CD14-positive monocyte (primary cell): ENCODE results near the gene INPP5K. TPM values are rescaled to one million over a fixed set of nuclear protein-coding genes. Genes with fewer than 3 reads are reported as not detected.

Source experiments
- DNase-seq, 3 donors: peaks; one replicate each; pipeline ENCODE4 v3.0.0-alpha.2; 2011 to 2022
- H2AFZ ChIP-seq: 2 replicates; pipeline ENCODE4 v1.6.0; 2012; ENCODE audit warnings: mild to moderate bottlenecking, low read depth, low read length, inconsistent platforms; ENCODE audit not compliant: insufficient read depth, poor library complexity, severe bottlenecking
- H3K27ac ChIP-seq, 2 donors: 1 replicate in 1 of 2; 2 replicates in 1 of 2; pipeline ENCODE4 v1.5.1; 2012 to 2013; ENCODE audit warnings: low read length in 2 of 2, control low read depth in 1 of 2, inconsistent platforms in 1 of 2, low read depth in 1 of 2, mild to moderate bottlenecking in 1 of 2
- H3K27me3 ChIP-seq, 2 donors: one replicate each; pipeline versions ENCODE4 v1.6.0 to v1.6.1; 2011 to 2013; ENCODE audit warnings: low read length in 2 of 2; ENCODE audit not compliant: control insufficient read depth in 2 of 2, insufficient read depth in 2 of 2
- H3K36me3 ChIP-seq, 2 donors: replicated peaks in 1 of 2; 1 replicate in 1 of 2; 2 replicates in 1 of 2; pipeline versions ENCODE4 v1.5.1 to v1.6.1; 2012 to 2013; ENCODE audit warnings: low read length in 2 of 2, control low read depth in 1 of 2, inconsistent platforms in 1 of 2, mild to moderate bottlenecking in 1 of 2; ENCODE audit not compliant: insufficient read depth in 2 of 2, control insufficient read depth in 1 of 2
- H3K4me1 ChIP-seq, 2 donors: 1 replicate in 1 of 2; 2 replicates in 1 of 2; pipeline versions ENCODE4 v1.5.1 to v1.6.1; 2012 to 2013; ENCODE audit warnings: low read length in 2 of 2, control low read depth in 1 of 2, inconsistent platforms in 1 of 2, mild to moderate bottlenecking in 1 of 2, moderate library complexity in 1 of 2; ENCODE audit not compliant: insufficient read depth in 2 of 2, control insufficient read depth in 1 of 2
- H3K4me2 ChIP-seq: replicated peaks from 2 replicates; pipeline ENCODE3; 2012; ENCODE audit warnings: low read length, moderate library complexity, mild to moderate bottlenecking; ENCODE audit not compliant: poor library complexity, severe bottlenecking; ENCODE audit errors: extremely low read depth
- H3K4me3 ChIP-seq, 3 experiments: fragments of 200-600 bp in 1 of 3; sonication (generic) in 1 of 3; replicated peaks in 1 of 3; 1 replicate in 2 of 3; 2 replicates in 1 of 3; pipeline ENCODE4 v1.5.1; 2011 to 2013; ENCODE audit warnings: low read length in 3 of 3, mild to moderate bottlenecking in 3 of 3, control low read depth in 2 of 3, low read depth in 2 of 3, inconsistent platforms in 1 of 3, moderate library complexity in 1 of 3
- H3K79me2 ChIP-seq: 2 replicates; pipeline ENCODE4 v1.6.0; 2012; ENCODE audit warnings: mild to moderate bottlenecking, control low read depth, inconsistent platforms, low read length, moderate library complexity; ENCODE audit not compliant: insufficient read depth
- H3K9ac ChIP-seq: 2 replicates; pipeline ENCODE4 v1.6.0; 2017; ENCODE audit warnings: low read length, mild to moderate bottlenecking; ENCODE audit not compliant: insufficient read depth, poor library complexity, severe bottlenecking
- H3K9me3 ChIP-seq, 2 donors: replicated peaks in 1 of 2; 1 replicate in 1 of 2; 2 replicates in 1 of 2; pipeline versions ENCODE4 v1.5.1 to v1.6.1; 2012 to 2013; ENCODE audit warnings: low read length in 2 of 2, control low read depth in 1 of 2; ENCODE audit not compliant: control insufficient read depth in 1 of 2, insufficient read depth in 1 of 2
- H4K20me1 ChIP-seq: 2 replicates; pipeline ENCODE4 v1.6.0; 2012; ENCODE audit warnings: mild to moderate bottlenecking, low read length, control low read depth, moderate library complexity; ENCODE audit not compliant: insufficient read depth
- H3K27ac Mint-ChIP-seq, 7 donors: one replicate each; pipeline ENCODE4 v1.8.0; 2020; ENCODE audit warnings: mild to moderate bottlenecking in 7 of 7, mixed read lengths in 7 of 7, moderate library complexity in 6 of 7, inconsistent platforms in 2 of 7
- H3K27me3 Mint-ChIP-seq, 3 donors: one replicate each; pipeline ENCODE4 v1.8.0; 2021 to 2022; ENCODE audit warnings: low read depth in 3 of 3, mild to moderate bottlenecking in 3 of 3, mixed read lengths in 3 of 3, moderate library complexity in 3 of 3, inconsistent platforms in 1 of 3
- H3K36me3 Mint-ChIP-seq, 2 donors: one replicate each; pipeline ENCODE4 v1.8.0; 2020; ENCODE audit warnings: mixed read lengths in 2 of 2, inconsistent platforms in 1 of 2, mild to moderate bottlenecking in 1 of 2
- H3K4me1 Mint-ChIP-seq: one replicate; pipeline ENCODE4 v1.8.0; 2020; ENCODE audit warnings: mild to moderate bottlenecking, mixed read lengths
- H3K4me3 Mint-ChIP-seq, 2 donors: one replicate each; pipeline ENCODE4 v1.8.0; 2020; ENCODE audit warnings: mild to moderate bottlenecking in 2 of 2, mixed read lengths in 2 of 2, moderate library complexity in 1 of 2
- H3K9me3 Mint-ChIP-seq, 7 donors: one replicate each; pipeline ENCODE4 v1.8.0; 2020 to 2022; ENCODE audit warnings: mixed read lengths in 7 of 7, mild to moderate bottlenecking in 6 of 7, moderate library complexity in 6 of 7, inconsistent platforms in 2 of 7
- WGBS: methylation state at CpG from one replicate; pipeline ENCODE4 v1.1.5; 2013; ENCODE audit warnings: missing lambda C conversion rate; ENCODE audit not compliant: insufficient coverage; 5-methylcytosine and 5-hydroxymethylcytosine counted together
- intact Hi-C, 2 donors: fragments of 100-400 bp; cut with micrococcal nuclease; formaldehyde crosslinking; loops; one replicate each; pipeline versions ENCODE4 v1.15.0 to v1.15.1; 2023
- polyA plus RNA-seq, 3 donors: library from polyadenylated mRNA; depleted of rRNA in 1 of 3; unstranded in 2 of 3; stranded (reverse) in 1 of 3; fragments of 300-500 nt in 2 of 3; fragments of >200 nt in 1 of 3; fragmentation: Illumina TruSeq in 2 of 3; gene quantifications; 1 replicate in 2 of 3; 2 replicates in 1 of 3; pipeline ENCODE4 v1.2.3, GENCODE V29; 2012 to 2021
- TF ChIP-seq, protein P1 (sequence below): fragments of 200-600 bp; IDR thresholded peaks from one replicate; pipeline ENCODE4 v1.8.0; 2022; ENCODE audit warnings: antibody characterized with exemption, mild to moderate bottlenecking

Gene INPP5K
- polyA plus RNA-seq, 3 donors = 50.3 to 58.7 (median 53.0) TPM

- Mint-ChIP-seq H3K4me3 (peak overlapping the region in 1 of 2 donors; percentile 30), H3K36me3 (peaks cover 25 to 30% of the 10 kb centered on the region in 2 donors), H3K4me1 (peaks cover 19% of the 10 kb centered on the region), H3K27ac (no peak overlapping the region), H3K9me3 (peaks cover 2 to 14% (median 9%) of the 10 kb centered on the region in 7 donors), H3K27me3 (peaks cover 54 to 76% (median 60%) of the 10 kb centered on the region in 3 donors)
- intact Hi-C loops = no loop called here
- Histone ChIP-seq H3K27me3 (peaks cover 6 to 41% of the 10 kb centered on the region in 2 donors), H3K27ac (no peak overlapping the region), H3K36me3 (no peaks in the 10 kb centered on the region), H3K9ac (no peak overlapping the region), H3K4me3 (no peak overlapping the region), H3K9me3 (no peaks in the 10 kb centered on the region), H4K20me1 (peaks cover 12% of the 10 kb centered on the region), H2AFZ (no peak overlapping the region), H3K4me1 (peaks cover 26 to 30% of the 10 kb centered on the region in 2 donors), H3K4me2 (no peak overlapping the region), H3K79me2 (no peaks in the 10 kb centered on the region)
- no peak for DNase-seq
- WGBS = 96% methylated on average over 19 of the region's 20 CpGs
- TF ChIP-seq, protein P1, sequence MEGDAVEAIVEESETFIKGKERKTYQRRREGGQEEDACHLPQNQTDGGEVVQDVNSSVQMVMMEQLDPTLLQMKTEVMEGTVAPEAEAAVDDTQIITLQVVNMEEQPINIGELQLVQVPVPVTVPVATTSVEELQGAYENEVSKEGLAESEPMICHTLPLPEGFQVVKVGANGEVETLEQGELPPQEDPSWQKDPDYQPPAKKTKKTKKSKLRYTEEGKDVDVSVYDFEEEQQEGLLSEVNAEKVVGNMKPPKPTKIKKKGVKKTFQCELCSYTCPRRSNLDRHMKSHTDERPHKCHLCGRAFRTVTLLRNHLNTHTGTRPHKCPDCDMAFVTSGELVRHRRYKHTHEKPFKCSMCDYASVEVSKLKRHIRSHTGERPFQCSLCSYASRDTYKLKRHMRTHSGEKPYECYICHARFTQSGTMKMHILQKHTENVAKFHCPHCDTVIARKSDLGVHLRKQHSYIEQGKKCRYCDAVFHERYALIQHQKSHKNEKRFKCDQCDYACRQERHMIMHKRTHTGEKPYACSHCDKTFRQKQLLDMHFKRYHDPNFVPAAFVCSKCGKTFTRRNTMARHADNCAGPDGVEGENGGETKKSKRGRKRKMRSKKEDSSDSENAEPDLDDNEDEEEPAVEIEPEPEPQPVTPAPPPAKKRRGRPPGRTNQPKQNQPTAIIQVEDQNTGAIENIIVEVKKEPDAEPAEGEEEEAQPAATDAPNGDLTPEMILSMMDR = no peak
Measured at GRCh38 chr17:1482680-1483079, 33.7 kb downstream of the INPP5K start.

DNA sequence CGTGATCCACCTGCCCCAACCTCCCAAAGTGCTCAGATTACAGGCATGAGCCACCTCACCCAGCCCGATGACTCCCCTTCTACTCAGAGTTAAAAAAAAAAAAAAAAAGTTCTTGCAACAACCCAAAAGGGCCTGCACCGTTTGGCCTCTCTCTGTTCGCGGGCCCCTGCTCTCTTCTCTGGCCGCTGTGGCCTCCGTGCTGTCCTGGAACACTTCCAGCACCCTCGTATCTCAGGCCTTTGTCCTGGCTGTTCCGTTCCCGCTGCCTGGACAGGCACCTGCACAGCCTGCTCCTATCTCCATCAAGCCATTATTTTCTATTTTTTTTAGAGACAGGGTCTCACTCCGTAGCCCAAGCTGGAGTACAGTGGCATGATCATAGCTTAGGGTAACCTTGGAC, 34.7 kb downstream of the INPP5K start:
- H3K4me3 ChIP-seq = no peak overlapping the region
- Mint-ChIP-seq H3K4me1 (peaks cover 13% of the 10 kb centered on the region), H3K4me3 (peak overlapping the region in 1 of 2 donors; percentile 14), H3K36me3 (peaks cover 25 to 31% of the 10 kb centered on the region in 2 donors), H3K27ac (no peak overlapping the region), H3K9me3 (peaks cover 1 to 11% (median 7%) of the 10 kb centered on the region in 7 donors), H3K27me3 (peaks cover 47 to 68% (median 50%) of the 10 kb centered on the region in 3 donors)
- H2AFZ ChIP-seq = no peak overlapping the region
- no peak overlapping the region for H3K27ac ChIP-seq
- intact Hi-C loops = no loop called here
- H3K27me3 ChIP-seq = peaks cover 4 to 32% of the 10 kb centered on the region in 2 donors
- H3K9ac ChIP-seq = no peak overlapping the region
- WGBS = 83% methylated on average over 10 of the region's 11 CpGs
- no peaks in the 10 kb centered on the region for H3K9me3 ChIP-seq
- H3K4me2 ChIP-seq = no peak overlapping the region
- DNase-seq = no peak
- H3K4me1 ChIP-seq = peaks cover 17 to 21% of the 10 kb centered on the region in 2 donors
- H3K36me3 ChIP-seq = no peaks in the 10 kb centered on the region
- TF ChIP-seq, protein P1 = no peak
- H3K79me2 ChIP-seq = no peaks in the 10 kb centered on the region
- peaks cover 10% of the 10 kb centered on the region for H4K20me1 ChIP-seq
